ENCODE results near the gene LRRC36. TPM values are rescaled to one million over a fixed set of nuclear protein-coding genes. Genes with fewer than 3 reads are reported as not detected.

Gene LRRC36
- total and polyA plus RNA-seq, 9 of the 15 experiments (the other 6 are each of a cell fraction or from before 2014, with no cell fraction given) = 0.09 to 0.40 (median 0.17) TPM; not detected in 1

GRCh38 chr16:67433131-67433719 lies 106.6 kb downstream of the LRRC36 start (continued):
- TF ChIP-seq ZNF280B (CRISPR knock-in tag; IDR thresholded peaks at IDR 0.05) (no peak), CBX8 (IDR thresholded peaks at IDR 0.05; ENCODE audit: borderline replicate concordance, extremely low read depth, low read depth, low read length, poor library complexity, severe bottlenecking) (no peak), U2AF2 (optimal IDR thresholded peaks at IDR 0.05; ENCODE audit: low read depth, low read length) (no peak), RBM34 (IDR thresholded peaks at IDR 0.05; ENCODE audit: borderline replicate concordance, insufficient read depth, low read length) (no peak)

Small RNA genes lying within 50 kb of the gene (small RNA-seq; reads per million reads assigned to genes)
- gene RNU1-123P = not detected

Other genes with a start within 250 kb of the LRRC36 start
Only the 7 nearest of the 22 such genes appear.
- 43.6 and 46.8 TPM in 2 replicates for gene TMEM208, start 99.7 kb upstream of the LRRC36 start, total RNA-seq (2014; rRNA removed)
- 25.2 and 31.8 TPM in 2 replicates for gene TMEM208, start 99.7 kb upstream of the LRRC36 start, total RNA-seq (2014; rRNA removed; fragmentation: Illumina TruSeq; extraction: Trizol)
- 33.3 and 37.4 TPM in 2 replicates for gene TMEM208, start 99.7 kb upstream of the LRRC36 start, total RNA-seq (2015; rRNA removed; fragmentation: Illumina TruSeq; extraction: Trizol)
- 46.5 and 54.3 TPM in 2 replicates for gene TMEM208, start 99.7 kb upstream of the LRRC36 start, total RNA-seq (2021)
- 55.8 and 67.8 TPM in 2 replicates for gene TMEM208, start 99.7 kb upstream of the LRRC36 start, polyA plus RNA-seq (2011; rRNA removed)
- 54.1 and 61.7 TPM in 2 replicates for gene TMEM208, start 99.7 kb upstream of the LRRC36 start, polyA plus RNA-seq (2014; fragmentation: Illumina TruSeq; extraction: Trizol)
- 100 to 1,000 TPM; 233 to 239 TPM for gene TMEM208, start 99.7 kb upstream of the LRRC36 start, polyA plus RNA-seq (2014; fragmentation: Nextera tagmentation; extraction: Ambion mirVana)
- gene TMEM208, start 99.7 kb upstream of the LRRC36 start, polyA plus RNA-seq (2014; rRNA removed) = 64.4 and 72.6 TPM in 2 replicates
- 47.9 and 57.6 TPM in 2 replicates for gene FHOD1, start 79.3 kb upstream of the LRRC36 start, total RNA-seq (2014; rRNA removed)
- 16.2 and 26.9 TPM in 2 replicates for gene FHOD1, start 79.3 kb upstream of the LRRC36 start, total RNA-seq (2014; rRNA removed; fragmentation: Illumina TruSeq; extraction: Trizol)
- gene FHOD1, start 79.3 kb upstream of the LRRC36 start, total RNA-seq (2015; rRNA removed; fragmentation: Illumina TruSeq; extraction: Trizol) = 21.1 and 21.8 TPM in 2 replicates
- 113 and 126 TPM in 2 replicates for gene FHOD1, start 79.3 kb upstream of the LRRC36 start, total RNA-seq (2021)
- gene FHOD1, start 79.3 kb upstream of the LRRC36 start, polyA plus RNA-seq (2011; rRNA removed) = 32.3 and 65.2 TPM in 2 replicates
- gene FHOD1, start 79.3 kb upstream of the LRRC36 start, polyA plus RNA-seq (2014; fragmentation: Illumina TruSeq; extraction: Trizol) = 48.2 and 49.9 TPM in 2 replicates
- 10 to 100 TPM; 18.7 to 19.2 TPM for gene FHOD1, start 79.3 kb upstream of the LRRC36 start, polyA plus RNA-seq (2014; fragmentation: Nextera tagmentation; extraction: Ambion mirVana)
- gene FHOD1, start 79.3 kb upstream of the LRRC36 start, polyA plus RNA-seq (2014; rRNA removed) = 63.0 and 63.7 TPM in 2 replicates
- gene SLC9A5, start 77.8 kb upstream of the LRRC36 start, total RNA-seq (2014; rRNA removed) = 1.2 and 1.6 TPM in 2 replicates
- 0.69 and 0.70 TPM in 2 replicates for gene SLC9A5, start 77.8 kb upstream of the LRRC36 start, total RNA-seq (2014; rRNA removed; fragmentation: Illumina TruSeq; extraction: Trizol)
- 0.72 TPM in 2 replicates for gene SLC9A5, start 77.8 kb upstream of the LRRC36 start, total RNA-seq (2015; rRNA removed; fragmentation: Illumina TruSeq; extraction: Trizol)
- 2.5 and 3.1 TPM in 2 replicates for gene SLC9A5, start 77.8 kb upstream of the LRRC36 start, total RNA-seq (2021)
- gene SLC9A5, start 77.8 kb upstream of the LRRC36 start, polyA plus RNA-seq (2011; rRNA removed) = 2.6 and 3.4 TPM in 2 replicates
- 1.5 and 1.8 TPM in 2 replicates for gene SLC9A5, start 77.8 kb upstream of the LRRC36 start, polyA plus RNA-seq (2014; fragmentation: Illumina TruSeq; extraction: Trizol)
- under 1 TPM; 0.06 to 0.07 TPM for gene SLC9A5, start 77.8 kb upstream of the LRRC36 start, polyA plus RNA-seq (2014; fragmentation: Nextera tagmentation; extraction: Ambion mirVana)
- 2.7 and 2.8 TPM in 2 replicates for gene SLC9A5, start 77.8 kb upstream of the LRRC36 start, polyA plus RNA-seq (2014; rRNA removed)
- gene PLEKHG4, start 47.3 kb upstream of the LRRC36 start, total RNA-seq (2014; rRNA removed) = 25.2 and 30.8 TPM in 2 replicates
- gene PLEKHG4, start 47.3 kb upstream of the LRRC36 start, total RNA-seq (2014; rRNA removed; fragmentation: Illumina TruSeq; extraction: Trizol) = 8.4 and 12.2 TPM in 2 replicates
- gene PLEKHG4, start 47.3 kb upstream of the LRRC36 start, total RNA-seq (2015; rRNA removed; fragmentation: Illumina TruSeq; extraction: Trizol) = 17.1 and 17.9 TPM in 2 replicates
- 32.8 and 35.4 TPM in 2 replicates for gene PLEKHG4, start 47.3 kb upstream of the LRRC36 start, total RNA-seq (2021)
- gene PLEKHG4, start 47.3 kb upstream of the LRRC36 start, polyA plus RNA-seq (2011; rRNA removed) = 25.3 and 38.6 TPM in 2 replicates
- 14.9 and 23.8 TPM in 2 replicates for gene PLEKHG4, start 47.3 kb upstream of the LRRC36 start, polyA plus RNA-seq (2014; fragmentation: Illumina TruSeq; extraction: Trizol)
- 1 to 10 TPM; 3.7 to 4.7 TPM for gene PLEKHG4, start 47.3 kb upstream of the LRRC36 start, polyA plus RNA-seq (2014; fragmentation: Nextera tagmentation; extraction: Ambion mirVana)
- gene PLEKHG4, start 47.3 kb upstream of the LRRC36 start, polyA plus RNA-seq (2014; rRNA removed) = 33.5 and 36.8 TPM in 2 replicates
- gene KCTD19, start 74 bp upstream of the LRRC36 start, total RNA-seq (2014; rRNA removed) = 0.29 and 0.91 TPM in 2 replicates
- 0.15 and 0.16 TPM in 2 replicates for gene KCTD19, start 74 bp upstream of the LRRC36 start, total RNA-seq (2014; rRNA removed; fragmentation: Illumina TruSeq; extraction: Trizol)
- 0.11 and 0.34 TPM in 2 replicates for gene KCTD19, start 74 bp upstream of the LRRC36 start, total RNA-seq (2015; rRNA removed; fragmentation: Illumina TruSeq; extraction: Trizol)
- gene KCTD19, start 74 bp upstream of the LRRC36 start, total RNA-seq (2021) = 0.22 and 0.25 TPM in 2 replicates
- 0.32 and 0.33 TPM in 2 replicates for gene KCTD19, start 74 bp upstream of the LRRC36 start, polyA plus RNA-seq (2011; rRNA removed)
- 0.31 and 0.53 TPM in 2 replicates for gene KCTD19, start 74 bp upstream of the LRRC36 start, polyA plus RNA-seq (2014; fragmentation: Illumina TruSeq; extraction: Trizol)
- gene KCTD19, start 74 bp upstream of the LRRC36 start, polyA plus RNA-seq (2014; fragmentation: Nextera tagmentation; extraction: Ambion mirVana) = not detected
- gene KCTD19, start 74 bp upstream of the LRRC36 start, polyA plus RNA-seq (2014; rRNA removed) = 0.03 TPM in 2 replicates
- 0.16 and 0.50 TPM in 2 replicates for gene TPPP3, start 66.7 kb downstream of the LRRC36 start, total RNA-seq (2014; rRNA removed)
- gene TPPP3, start 66.7 kb downstream of the LRRC36 start, total RNA-seq (2014; rRNA removed; fragmentation: Illumina TruSeq; extraction: Trizol) = 0.25 TPM in 1 of 2 replicates, not detected in the other
- gene TPPP3, start 66.7 kb downstream of the LRRC36 start, total RNA-seq (2015; rRNA removed; fragmentation: Illumina TruSeq; extraction: Trizol) = not detected in 2 replicates
- 0.38 and 0.44 TPM in 2 replicates for gene TPPP3, start 66.7 kb downstream of the LRRC36 start, total RNA-seq (2021)
- gene TPPP3, start 66.7 kb downstream of the LRRC36 start, polyA plus RNA-seq (2011; rRNA removed) = 0.32 and 0.58 TPM in 2 replicates
- gene TPPP3, start 66.7 kb downstream of the LRRC36 start, polyA plus RNA-seq (2014; fragmentation: Illumina TruSeq; extraction: Trizol) = 0.36 and 0.66 TPM in 2 replicates
- under 1 TPM in 1 of 2 experiments, not detected in 1; 0.13 TPM for gene TPPP3, start 66.7 kb downstream of the LRRC36 start, polyA plus RNA-seq (2014; fragmentation: Nextera tagmentation; extraction: Ambion mirVana)
- 0.50 and 0.92 TPM in 2 replicates for gene TPPP3, start 66.7 kb downstream of the LRRC36 start, polyA plus RNA-seq (2014; rRNA removed)
- gene ZDHHC1, start 89.7 kb downstream of the LRRC36 start, total RNA-seq (2014; rRNA removed) = 0.24 and 0.77 TPM in 2 replicates
- not detected in 2 replicates for gene ZDHHC1, start 89.7 kb downstream of the LRRC36 start, total RNA-seq (2014; rRNA removed; fragmentation: Illumina TruSeq; extraction: Trizol)
- gene ZDHHC1, start 89.7 kb downstream of the LRRC36 start, total RNA-seq (2015; rRNA removed; fragmentation: Illumina TruSeq; extraction: Trizol) = 0.36 TPM in 1 of 2 replicates, not detected in the other
- 0.16 TPM in 1 of 2 replicates, not detected in the other for gene ZDHHC1, start 89.7 kb downstream of the LRRC36 start, total RNA-seq (2021)
- 0.06 and 0.07 TPM in 2 replicates for gene ZDHHC1, start 89.7 kb downstream of the LRRC36 start, polyA plus RNA-seq (2011; rRNA removed)
- gene ZDHHC1, start 89.7 kb downstream of the LRRC36 start, polyA plus RNA-seq (2014; fragmentation: Illumina TruSeq; extraction: Trizol) = not detected in 2 replicates
- not detected for gene ZDHHC1, start 89.7 kb downstream of the LRRC36 start, polyA plus RNA-seq (2014; fragmentation: Nextera tagmentation; extraction: Ambion mirVana)
- gene ZDHHC1, start 89.7 kb downstream of the LRRC36 start, polyA plus RNA-seq (2014; rRNA removed) = 0.25 TPM in 1 of 2 replicates, not detected in the other

All from K562 (cell line).